GM18520 (cell line): ENCODE measurements around the gene TNS1.

Experiments
- ATAC-seq: cut with Tn5 transposase; IDR thresholded peaks from one replicate; pipeline ENCODE4 v1.9.1; 2021; ENCODE audit not compliant: unreplicated experiment

The TNS1 gene

DNA sequence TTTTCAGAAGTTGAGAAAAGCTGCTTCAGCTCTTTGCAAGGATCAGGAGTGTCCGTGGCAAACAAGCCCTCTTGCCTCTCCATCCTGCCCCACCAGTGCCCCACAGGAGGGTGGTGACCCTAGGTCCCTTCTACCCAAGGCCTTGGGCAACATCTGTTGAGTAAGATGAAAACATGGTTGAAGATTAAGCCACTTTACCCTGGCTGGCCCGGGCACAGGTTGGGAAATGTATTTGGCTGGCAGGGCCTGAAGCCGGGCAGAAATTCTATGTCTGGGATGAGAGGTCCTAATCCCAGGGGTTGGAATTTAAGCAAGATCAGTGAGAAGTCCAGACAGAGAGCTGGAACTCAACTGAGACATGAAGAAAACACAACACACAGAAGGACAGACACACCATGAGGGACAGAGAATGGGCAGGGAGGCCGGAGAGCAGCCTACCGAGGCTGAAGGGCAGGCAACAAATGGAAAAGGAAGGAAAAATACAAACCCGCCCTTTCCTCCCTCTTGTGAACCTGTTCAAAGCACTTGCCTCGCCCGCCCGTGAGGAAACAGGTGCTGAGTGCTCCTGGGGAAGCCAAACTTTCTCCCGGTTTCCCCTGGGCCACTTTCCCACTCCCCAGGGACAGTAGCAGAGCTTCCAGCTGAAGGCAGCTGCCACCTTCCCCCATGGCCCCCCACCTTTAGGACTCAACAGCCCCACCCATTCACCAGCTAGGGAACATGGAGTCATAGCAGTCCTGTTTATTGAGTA is 86.1 kb downstream of the TNS1 start:
- ATAC-seq = no peak

DNA sequence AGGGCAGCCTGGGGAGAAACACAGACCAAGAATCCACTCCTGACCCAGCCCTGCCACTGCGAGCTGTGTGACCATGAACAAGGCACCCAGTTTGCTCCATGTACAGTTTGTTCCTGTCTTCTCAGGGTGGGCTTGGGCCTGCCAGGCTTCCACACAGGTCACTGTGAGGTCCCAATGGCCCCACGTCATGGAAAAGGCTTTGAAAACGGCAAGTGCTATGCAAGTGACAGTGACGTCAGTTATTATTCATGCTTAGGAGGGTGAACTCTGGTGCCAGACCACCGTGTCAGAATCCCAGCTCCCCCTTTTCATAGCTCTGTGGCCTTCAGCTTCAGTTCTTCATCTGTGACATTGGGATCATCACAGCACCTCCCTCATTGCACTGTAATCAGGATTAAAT is 87.1 kb downstream of the TNS1 start:
- no peak for ATAC-seq

DNA sequence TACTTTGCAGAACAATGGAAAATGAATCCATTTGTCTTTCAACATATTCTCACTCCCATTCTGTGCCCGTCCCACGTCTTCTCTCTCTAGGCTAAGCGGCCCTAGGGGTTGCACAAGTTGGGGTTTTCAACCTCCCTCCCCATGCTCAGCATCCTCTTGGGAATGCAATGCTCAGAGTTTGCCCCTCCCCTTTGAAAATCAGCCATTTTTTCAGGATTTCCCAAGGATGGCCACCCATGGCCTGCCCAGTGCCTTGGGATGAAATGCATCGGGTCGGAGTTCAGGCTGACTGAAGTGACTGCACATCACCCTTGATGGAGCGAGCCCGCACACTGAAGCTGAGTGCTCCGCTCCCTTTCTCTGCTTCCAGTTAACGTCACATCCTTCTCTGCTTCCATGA is 87.9 kb downstream of the TNS1 start:
- no peak for ATAC-seq

DNA sequence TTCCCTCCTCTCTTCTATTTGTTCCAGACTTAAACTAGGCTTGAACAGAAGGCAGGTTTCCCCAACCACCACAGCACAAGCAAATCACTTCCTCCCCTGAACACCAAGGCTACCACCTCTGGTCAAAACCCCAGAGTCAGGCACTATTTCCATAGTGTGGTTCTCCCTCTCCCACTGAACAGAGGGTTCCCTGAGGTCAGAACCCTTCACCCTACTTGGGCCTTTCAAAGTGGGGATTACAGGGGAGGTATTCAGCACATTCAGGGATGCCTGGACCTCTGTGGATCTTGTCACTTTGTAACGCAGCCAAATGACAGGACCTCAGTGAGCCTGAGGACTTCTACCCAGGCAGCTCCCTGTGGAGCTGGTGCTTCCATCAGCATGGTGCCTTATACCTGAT is 88.7 kb downstream of the TNS1 start:
- no peak for ATAC-seq

DNA sequence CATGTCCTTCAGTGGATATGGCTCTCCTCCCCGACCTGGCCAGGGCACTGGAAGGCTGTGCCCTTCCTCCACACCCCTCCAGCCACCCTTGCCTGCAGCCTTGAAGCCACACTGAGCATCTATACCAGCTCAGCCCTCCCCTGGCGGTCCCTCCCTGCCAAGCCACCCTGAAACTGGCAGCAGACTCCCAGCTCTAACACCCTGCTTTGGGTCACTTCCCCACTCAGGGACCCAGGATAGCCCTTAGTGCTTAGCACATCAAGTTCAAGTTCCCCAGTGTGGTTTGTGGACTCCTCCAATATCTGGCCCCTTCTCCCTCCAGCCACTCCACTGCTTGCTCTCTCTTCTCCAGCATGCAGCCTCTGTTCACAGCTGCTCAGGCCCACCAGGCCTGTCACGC is 89.4 kb downstream of the TNS1 start:
- no peak for ATAC-seq

DNA sequence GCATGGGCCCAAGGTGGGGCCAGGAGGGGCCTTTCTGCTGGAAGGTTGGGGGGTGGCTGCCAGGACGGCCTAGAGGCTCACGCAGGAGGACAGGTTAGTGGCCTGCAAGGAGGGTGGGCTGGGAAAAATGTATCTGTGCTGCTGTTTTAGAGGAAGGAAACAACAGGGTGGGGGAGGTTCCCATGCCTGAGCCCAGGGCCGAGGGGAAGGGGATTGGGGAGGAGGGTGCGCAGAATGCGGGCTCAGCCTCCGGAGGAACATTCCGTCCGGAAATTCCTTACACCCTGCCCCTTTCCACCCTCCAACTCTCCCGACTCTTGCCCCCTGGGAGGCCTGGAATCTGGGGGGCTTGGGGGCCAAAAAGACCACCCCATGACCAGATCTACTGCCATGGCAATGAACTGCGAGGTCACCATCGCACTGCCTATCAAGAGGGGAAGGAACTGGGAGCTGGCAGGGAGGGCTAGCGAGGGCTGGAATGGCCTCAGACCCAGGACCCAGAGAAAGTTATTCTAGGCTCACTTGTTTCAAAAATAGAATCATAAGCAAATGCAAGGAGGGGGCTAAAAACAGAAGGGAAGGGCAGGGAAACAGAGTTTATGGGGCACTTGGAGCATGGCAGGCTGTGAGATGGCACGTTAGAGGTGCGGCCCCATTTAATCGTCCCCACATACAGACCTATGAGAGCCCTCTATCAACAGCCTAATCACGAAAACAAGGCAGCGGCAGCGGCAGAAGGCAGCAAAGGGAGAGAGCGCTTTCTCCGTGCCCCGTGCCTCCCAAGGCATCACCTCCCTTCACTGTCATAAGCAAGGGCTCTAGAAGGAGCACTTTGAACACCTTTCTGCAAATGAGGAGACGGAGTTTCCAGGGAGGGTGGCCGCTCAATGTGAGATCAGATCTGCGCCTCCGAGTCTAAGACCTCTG is 90.4 kb downstream of the TNS1 start:
- ATAC-seq = no peak

DNA sequence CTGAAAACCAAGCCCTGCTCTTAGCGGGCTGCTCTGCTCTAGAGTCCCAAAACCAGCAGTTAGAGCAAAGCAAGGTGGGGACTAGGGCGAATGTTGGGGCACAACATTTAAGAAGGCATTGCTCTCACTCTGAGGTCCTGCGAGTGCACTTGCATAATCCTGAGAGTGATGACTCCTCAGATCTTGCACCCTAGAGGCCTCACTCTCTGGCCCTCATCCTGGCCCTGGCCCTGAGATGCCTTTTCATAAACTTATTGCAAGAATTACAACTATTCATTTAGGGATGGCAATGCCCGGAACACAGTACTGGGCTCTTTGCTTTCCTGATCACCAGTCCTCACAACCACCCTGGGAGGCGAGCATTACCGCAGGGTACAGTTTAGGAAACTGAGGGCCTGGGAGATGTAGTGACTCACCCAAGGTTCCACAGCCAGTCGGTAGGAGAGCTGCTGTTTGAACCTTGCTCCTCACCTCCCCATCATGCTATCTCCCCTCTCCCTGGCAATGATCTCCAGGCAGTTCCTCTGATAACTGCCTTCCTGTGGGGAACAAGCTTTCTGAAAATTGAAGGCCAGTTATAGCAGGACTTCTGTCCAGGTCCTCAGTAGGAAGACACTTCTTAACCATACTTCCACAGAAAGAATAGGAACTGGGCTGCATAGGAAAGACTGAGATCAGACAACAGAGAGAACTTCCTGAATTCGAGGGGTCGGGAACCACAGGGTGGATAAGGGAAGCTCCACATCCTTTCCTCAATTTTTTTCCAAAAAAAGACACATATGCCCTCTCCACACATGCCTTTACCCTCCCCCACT is 91.3 kb downstream of the TNS1 start:
- no peak for ATAC-seq

DNA sequence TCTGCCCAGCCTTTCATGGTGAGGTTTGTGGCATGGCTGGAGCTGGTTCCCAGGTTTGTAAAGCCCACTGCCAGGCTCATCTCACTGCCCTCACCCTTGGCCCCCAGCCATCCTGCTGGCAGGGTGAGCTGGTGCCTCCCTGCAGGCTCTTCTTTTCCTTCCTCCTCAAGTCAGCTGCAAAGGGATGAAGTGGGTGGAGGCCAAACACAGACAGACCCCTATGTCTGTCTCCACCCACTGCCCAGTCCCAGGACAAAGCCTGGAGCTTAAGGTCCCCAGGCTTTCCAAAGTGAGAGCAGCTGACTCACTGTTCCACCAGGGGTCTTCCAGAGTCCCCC is 92.0 kb downstream of the TNS1 start:
- ATAC-seq = no peak

DNA sequence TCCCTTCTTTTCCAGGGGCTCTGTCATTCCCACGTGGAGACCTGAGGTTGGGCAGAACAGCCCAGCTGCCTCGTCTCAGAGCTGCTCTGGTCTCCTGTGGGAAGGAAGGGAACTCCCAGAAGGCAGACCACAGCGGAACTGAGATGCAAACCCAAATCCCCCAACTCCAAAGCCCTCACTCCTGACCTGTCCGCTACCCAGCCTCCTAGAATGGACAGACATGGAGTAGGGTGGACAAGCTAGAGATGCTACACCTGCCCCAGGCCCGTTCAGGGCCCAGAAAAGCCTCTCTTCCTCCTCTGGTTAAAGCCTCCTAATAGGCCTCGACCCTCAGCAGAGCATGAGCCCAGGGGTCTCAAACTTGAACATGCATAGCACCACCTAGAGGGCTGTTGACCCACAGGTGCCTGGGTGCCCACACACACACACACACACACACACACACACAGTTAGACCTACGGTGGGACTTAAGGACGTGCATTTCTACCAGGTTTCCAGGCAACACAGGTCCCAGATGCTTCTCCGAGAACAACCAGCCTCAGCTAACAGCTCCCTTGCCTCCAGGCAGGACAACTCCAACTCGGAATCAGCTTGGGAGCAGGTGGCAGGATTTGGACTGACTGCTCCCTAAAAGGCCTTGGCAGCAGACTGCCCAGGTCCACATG is 93.5 kb downstream of the TNS1 start:
- no peak for ATAC-seq

DNA sequence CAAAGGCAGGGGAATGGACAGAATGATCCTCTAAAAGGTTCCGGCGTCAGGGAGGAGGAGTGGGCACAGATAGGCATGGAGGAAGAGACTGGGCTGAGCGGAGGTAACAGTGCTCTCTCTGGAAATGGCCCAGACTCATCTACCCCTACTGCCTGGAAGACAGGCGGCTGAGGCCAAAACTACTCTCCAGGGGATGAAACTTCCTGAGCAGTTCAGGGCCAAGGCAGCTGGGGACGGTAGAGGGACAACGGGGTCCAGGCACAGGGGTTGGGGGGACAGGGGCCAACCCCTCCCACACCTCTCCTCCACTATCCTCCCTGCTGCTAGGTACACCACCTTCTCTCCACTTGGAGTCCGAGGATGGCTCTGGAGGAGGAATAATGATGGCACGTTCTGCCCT is 94.3 kb downstream of the TNS1 start:
- no peak for ATAC-seq

DNA sequence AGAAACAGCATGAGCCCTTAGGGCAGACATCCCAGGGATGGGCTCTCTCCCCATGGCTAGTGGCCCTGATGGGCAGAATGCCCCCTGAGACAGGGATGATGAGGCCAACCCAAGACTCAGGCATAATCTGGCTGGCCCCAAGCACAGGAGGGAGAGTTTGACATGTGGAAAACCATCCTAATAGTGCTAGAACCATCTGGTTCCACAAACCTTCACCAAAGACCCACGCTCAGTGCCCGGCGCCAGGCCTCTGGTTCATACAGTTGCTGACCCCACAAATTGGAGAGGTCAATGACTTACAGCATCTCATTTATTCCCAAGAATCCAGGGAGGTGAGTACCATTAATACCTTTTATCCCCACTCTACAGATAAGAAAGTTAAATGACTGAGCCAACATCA is 95.5 kb downstream of the TNS1 start:
- ATAC-seq = no peak

DNA sequence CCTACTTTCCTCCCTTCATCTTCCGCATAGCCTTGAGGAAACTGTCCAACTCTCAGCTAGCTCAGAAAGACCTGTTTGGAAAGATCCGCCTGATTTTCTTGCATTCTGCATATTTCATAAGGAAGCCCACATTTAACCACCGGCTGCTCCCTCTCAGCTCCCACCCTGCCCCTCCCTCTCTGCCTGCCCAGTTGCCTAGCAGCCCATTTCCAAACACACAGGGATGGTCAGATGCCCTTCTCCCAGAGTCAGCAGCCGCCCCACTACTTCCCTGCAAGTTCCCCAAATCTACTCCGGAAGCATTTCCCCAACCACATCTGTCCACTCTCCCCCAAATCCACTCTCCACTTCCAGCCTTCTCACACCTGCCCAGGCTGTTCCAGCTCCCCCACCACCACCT is 96.0 kb downstream of the TNS1 start:
- no peak for ATAC-seq

DNA sequence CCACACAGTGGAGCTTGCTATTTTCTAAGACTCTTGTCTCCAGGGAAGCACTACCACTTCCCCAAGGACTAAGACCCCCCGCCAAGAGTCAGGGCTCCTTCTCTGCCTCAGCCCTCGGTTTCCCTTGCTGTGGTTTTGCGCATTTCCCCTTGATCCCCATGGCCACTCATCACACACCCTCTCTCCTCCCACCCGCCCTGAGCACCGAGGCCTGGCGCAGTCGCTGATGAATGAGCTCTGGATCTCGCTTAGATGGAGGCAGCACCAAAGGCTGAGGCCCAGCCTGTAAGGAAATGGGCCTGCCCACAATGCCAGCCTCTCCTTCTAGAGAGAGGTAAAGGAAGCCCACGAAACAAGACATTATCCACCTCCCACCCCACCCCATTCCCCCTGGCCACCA is 96.9 kb downstream of the TNS1 start:
- no peak for ATAC-seq

DNA sequence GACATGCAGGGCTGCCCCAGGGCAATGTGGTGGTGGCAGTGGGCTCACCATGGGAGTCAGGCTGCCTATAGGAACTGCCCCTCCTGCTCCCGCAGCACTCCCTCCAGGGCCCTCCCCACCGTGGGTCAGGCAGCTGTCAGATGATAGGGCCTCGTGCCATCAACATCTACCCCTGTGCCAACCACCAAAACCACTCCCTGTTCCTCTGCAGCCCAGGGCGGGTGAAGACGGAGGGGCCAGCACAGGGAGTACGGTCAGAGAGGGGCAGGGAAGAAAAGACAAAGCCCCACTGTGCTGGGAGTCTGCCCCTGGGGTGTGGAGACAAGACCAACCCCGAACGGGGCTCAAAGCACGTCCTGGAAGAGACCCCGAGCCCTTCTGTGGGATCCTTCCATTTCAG is 97.4 kb downstream of the TNS1 start:
- ATAC-seq = no peak

DNA sequence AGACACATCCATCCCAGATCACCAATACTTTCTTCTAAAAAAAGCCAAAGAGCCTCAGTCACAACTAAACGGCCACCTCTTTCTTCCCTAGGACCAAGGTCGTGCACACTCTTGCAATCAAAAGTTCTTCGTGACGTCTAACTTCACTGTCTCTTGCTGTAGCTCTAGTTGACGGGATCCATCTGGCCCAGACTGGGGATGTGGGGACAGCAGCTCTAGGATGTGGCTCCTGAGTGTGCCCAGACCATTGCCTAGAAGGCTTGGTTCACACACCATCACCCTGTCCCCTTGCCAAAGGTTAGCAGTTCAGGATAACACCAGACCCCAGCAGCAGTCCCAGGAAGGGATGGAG is 98.2 kb downstream of the TNS1 start:
- no peak for ATAC-seq

DNA sequence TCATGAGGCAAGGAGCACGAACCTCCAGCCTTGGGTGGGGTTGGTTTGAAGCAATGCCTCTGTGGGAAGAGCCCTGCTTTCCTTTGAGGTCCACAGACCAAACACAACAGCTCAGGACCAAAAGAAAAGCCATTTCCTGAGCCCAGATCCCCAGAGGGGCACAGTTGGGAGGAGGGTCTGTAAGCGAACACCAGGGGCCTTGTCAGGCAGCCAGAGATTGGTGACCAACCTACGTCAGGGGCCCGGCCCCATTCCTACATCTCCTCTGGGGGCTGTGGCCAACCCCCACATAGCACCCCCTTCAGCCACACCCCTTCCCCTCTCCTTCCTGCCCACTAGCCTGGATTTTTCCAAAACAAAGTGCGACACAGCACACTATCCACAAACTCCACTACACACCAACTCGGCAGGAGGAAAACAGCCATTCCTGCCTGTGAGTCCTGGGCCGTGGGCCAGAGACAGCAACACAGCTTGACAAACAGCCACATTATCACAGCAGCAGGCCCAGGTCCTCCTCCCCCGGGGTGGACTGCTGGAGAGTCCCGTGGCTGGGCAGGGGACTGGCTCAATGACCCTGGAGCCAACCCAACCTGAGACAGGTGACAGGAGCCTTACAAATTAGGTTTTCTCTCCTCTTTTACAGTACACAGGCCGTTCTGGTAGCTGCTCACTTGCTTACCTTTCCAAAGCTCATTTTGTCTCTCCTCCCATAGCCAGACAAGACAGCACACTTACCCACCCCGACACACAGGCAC is 98.8 kb downstream of the TNS1 start:
- ATAC-seq = no peak

DNA sequence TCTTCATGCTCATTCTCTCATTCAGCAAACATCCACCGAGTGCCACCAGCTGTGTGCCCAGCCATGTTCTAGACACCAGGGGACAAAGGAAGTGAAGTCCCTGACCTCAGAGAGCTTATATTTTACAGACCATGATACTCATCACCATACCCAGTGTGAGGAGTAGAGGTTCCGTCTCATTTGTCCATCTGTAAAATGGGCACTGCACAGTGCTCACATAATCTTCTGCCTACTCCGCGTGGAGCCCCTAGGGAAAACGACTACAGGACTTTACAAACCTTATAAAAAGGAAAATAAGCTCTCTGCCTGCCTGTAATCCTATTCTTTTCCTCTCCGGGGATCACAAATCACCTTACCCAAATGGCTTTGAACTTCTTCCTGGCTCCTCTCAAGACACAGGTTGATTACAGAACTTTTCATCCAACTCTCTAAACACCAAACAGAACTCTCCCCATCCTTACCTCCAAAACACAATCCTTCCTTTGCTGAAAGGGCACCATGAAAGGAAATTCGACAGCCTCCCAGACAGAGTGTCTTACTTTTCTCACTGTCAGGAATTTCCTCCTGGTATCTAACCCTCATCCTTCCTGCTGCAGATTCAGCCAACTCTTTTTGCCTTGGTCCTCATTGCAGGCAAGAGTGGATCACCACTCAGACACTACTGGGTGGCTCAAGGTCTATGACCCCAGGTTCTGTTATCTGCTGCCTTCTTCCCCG is 99.5 kb downstream of the TNS1 start:
- no peak for ATAC-seq

DNA sequence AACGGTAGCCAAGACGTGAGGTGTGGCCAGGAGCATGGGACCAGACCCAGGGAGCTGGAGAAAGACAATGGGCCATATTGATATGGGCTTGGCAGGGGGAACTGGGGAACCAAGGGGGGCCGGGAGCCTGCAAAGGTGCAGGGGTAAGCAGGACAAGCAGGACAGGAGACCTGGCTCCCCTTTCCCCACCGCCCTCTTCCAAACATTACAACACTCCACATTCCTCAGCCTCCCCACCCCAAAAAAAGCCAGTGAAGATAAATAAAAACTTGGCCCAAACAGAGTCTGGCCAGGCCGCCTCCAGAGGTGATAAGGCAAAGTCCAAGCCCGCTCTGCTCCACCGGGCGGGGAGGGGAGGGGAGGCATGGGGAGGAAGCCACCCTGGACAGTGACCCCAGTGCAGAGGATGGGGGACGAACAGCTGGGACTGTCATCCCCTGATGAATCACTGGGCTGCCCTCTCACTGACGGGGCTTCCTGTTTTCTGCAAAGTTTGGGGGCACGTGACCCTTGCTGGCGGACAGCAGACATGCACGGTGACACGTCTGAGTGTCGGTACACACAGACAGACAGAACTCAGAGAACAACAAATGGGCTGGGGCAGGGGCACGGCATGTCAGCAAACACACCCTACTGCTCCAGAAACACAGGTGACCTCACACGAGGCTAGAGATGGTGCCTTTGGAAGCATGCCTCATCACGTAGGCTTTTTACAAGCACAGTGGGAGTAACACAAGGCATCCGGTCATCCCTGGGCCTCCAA is 100.2 kb downstream of the TNS1 start:
- no peak for ATAC-seq

DNA sequence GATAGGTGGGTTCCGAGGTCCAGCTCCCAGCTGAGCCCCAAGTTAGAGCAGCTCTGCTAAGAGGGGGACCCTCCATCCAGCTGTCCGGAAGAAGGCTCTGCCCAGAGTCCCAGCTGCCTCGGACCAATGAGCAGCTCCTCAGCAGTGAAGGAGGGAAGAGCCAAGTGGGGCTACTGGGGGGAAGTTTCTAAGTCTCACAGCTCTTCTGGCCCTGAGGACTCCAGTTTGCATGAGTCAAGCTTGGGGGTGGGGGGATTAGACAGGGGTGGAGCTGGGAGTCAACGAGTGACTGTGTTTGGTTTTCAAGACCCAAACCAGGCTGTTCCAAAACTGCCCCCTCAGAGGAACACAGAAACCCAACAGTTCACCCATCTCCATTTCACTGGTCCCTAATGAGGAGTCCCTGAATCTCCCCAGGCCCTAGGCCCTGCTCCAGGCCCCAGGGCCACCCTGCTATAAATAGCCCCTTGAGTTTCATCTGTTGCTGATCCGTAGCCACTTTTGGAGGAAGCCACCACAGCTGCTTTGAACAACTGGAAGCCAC is 100.9 kb downstream of the TNS1 start:
- no peak for ATAC-seq
